H4 (cell line): ENCODE results near the gene FUS. TPM values are rescaled to one million over a fixed set of nuclear protein-coding genes. Genes with fewer than 3 reads are reported as not detected.

Experiments used
- DNase-seq: peaks from one replicate; pipeline ENCODE4 v3.0.0-alpha.2; 2015; ENCODE audit warnings: low spot score
- total RNA-seq: library from RNA; depleted of rRNA; stranded (reverse); fragments of >200 nt; shearing (Covaris generic); gene quantifications from 2 replicates; pipeline ENCODE4 v1.2.3, GENCODE V29; 2014; rRNA removed

The FUS gene
- total RNA-seq, 1 experiment from 2014 or later: 25.8 TPM

GRCh38 chr16:31229501-31229900 is 49.6 kb downstream of the FUS start:
- no peak for DNase-seq

- no peak for DNase-seq
Observed at GRCh38 chr16:31238041-31238440, 58.1 kb downstream of the FUS start.

Other genes with a start within 250 kb of the FUS start
- 30.5 and 43.8 TPM in 2 replicates for gene ORAI3, start 231.1 kb upstream of the FUS start, total RNA-seq
- gene SETD1A, start 222.4 kb upstream of the FUS start, total RNA-seq: 1.4 and 1.7 TPM in 2 replicates
- gene HSD3B7, start 194.9 kb upstream of the FUS start, total RNA-seq: 0.68 and 1.0 TPM in 2 replicates
- 0.04 TPM in 1 of 2 replicates, not detected in the other for gene STX1B, start 169.5 kb upstream of the FUS start, total RNA-seq
- 10.5 and 15.7 TPM in 2 replicates for gene STX4, start 146.6 kb upstream of the FUS start, total RNA-seq
- gene ZNF668, start 105.9 kb upstream of the FUS start, total RNA-seq: 5.6 and 7.0 TPM in 2 replicates
- 6.4 and 6.9 TPM in 2 replicates for gene ZNF646, start 105.7 kb upstream of the FUS start, total RNA-seq
- 0.14 and 0.31 TPM in 2 replicates for gene PRSS53, start 91.2 kb upstream of the FUS start, total RNA-seq
- 75.1 and 81.7 TPM in 2 replicates for gene VKORC1, start 85.3 kb upstream of the FUS start, total RNA-seq
- 32.7 and 38.6 TPM in 2 replicates for gene BCKDK, start 71.8 kb upstream of the FUS start, total RNA-seq
- 37.9 and 40.8 TPM in 2 replicates for gene KAT8, start 62.5 kb upstream of the FUS start, total RNA-seq
- 0.04 TPM in 1 of 2 replicates, not detected in the other for gene PRSS8, start 44.4 kb upstream of the FUS start, total RNA-seq
- 0.12 TPM in 1 of 2 replicates, not detected in the other for gene PRSS36, start 30.1 kb upstream of the FUS start, total RNA-seq
- gene PYCARD, start 22.6 kb downstream of the FUS start, total RNA-seq: not detected in 2 replicates
- not detected in 2 replicates for gene TRIM72, start 34.0 kb downstream of the FUS start, total RNA-seq
- not detected in 2 replicates for gene PYDC1, start 37.0 kb downstream of the FUS start, total RNA-seq
- gene ITGAM, start 79.8 kb downstream of the FUS start, total RNA-seq: 0.02 TPM in 2 replicates
- gene ITGAX, start 175.0 kb downstream of the FUS start, total RNA-seq: 1.8 and 4.4 TPM in 2 replicates
- not detected in 2 replicates for gene ITGAD, start 213.2 kb downstream of the FUS start, total RNA-seq
- gene COX6A2, start 248.2 kb downstream of the FUS start, total RNA-seq: not detected in 2 replicates